Left colon (tissue), 2 donors: ENCODE data around the gene HAVCR1. TPM values are rescaled to one million over a fixed set of nuclear protein-coding genes. Genes with fewer than 3 reads are reported as not detected.
"Not testable (repeated sequence)": the region's sequence is repeated elsewhere in the genome, so short reads cannot be mapped to it uniquely, and the experiment has no call there.

Source experiments
- ATAC-seq: fragments of 200-7000 bp; cut with Tn5 transposase; one replicate; pipeline ENCODE4 v1.9.1; 2020; ENCODE audit warnings: mild to moderate bottlenecking, moderate library complexity
- DNase-seq, 2 donors: peaks; one replicate each; pipeline ENCODE4 v3.0.0-alpha.2; 2020
- intact Hi-C, 2 donors: fragments of 100-400 bp; cut with DNase I in 1 of 2; cut with micrococcal nuclease in 1 of 2; formaldehyde crosslinking; loops; one replicate each; pipeline versions ENCODE4 v1.11.2 to v1.14.0; 2022; cut with DNase I, micrococcal nuclease
- total RNA-seq, 2 donors: library from RNA; stranded (reverse); fragmentation: NEBNext Ultra II Directional; extraction: Animal tissue kit (Norgen Biotek cat#: 25700); gene quantifications; one replicate each; pipeline ENCODE4 v1.2.1, GENCODE V29; 2021
- donor health status: DM: no; HTN: no; CAD: no.
- donor health status: DM: yes; HTN: yes; CAD: no.

The HAVCR1 gene
- total RNA-seq, 2 donors from 2014 or later = 3.9 to 16.3 TPM

- intact Hi-C loops = no loop called here
- no peak for ATAC-seq
- DNase-seq = no peak
Measured at GRCh38 chr5:157020511-157021222, 38.2 kb downstream of the HAVCR1 start.

DNA sequence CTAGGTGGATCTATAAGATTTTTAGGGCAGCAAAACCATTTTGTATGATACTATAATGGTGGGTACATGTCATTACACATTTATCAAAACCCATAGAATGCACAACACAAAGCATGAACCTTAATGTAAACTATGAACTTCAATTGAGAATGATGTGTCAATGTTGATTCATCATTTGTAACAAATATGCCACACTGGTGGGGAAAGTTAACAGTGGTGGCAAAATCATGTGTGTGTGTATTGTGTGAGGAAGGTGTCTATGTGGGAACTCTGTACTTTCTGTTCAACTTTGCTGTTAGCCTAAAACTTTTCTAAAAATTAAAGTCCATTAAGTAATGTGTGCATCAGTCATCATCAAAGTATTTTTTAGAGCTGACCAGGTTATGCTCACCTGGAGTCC, 38.9 kb downstream of the HAVCR1 start:
- intact Hi-C loops = no loop called here
- no peak for ATAC-seq
- DNase-seq = no peak

DNA sequence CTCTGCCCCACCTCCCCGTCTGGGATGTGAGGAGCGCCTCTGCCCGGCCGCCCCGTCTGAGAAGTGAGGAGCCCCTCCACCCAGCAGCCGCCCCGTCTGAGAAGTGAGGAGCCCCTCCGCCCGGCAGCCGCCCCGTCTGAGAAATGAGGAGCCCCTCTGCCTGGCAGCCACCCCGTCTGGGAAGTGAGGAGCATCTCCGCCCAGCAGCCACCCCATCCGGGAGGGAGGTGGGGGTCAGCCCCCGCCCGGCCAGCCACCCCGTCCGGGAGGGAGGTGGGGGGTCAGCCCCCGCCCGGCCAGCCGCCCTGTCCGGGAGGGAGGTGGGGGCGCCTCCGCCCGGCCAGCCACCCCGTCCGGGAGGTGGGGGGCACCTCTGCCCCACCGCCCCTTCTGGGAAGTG, 44.8 kb downstream of the HAVCR1 start:
- DNase-seq, ATAC-seq, intact Hi-C loops: not testable (repeated sequence)

- ATAC-seq (no peak), DNase-seq (no peak)
- intact Hi-C loops = no loop called here
Measured at GRCh38 chr5:157006262-157006661, 52.7 kb downstream of the HAVCR1 start.

- ATAC-seq (no peak), DNase-seq (no peak)
- intact Hi-C loops = no loop called here
Measured at GRCh38 chr5:157004893-157005551, 53.9 kb downstream of the HAVCR1 start.

DNA sequence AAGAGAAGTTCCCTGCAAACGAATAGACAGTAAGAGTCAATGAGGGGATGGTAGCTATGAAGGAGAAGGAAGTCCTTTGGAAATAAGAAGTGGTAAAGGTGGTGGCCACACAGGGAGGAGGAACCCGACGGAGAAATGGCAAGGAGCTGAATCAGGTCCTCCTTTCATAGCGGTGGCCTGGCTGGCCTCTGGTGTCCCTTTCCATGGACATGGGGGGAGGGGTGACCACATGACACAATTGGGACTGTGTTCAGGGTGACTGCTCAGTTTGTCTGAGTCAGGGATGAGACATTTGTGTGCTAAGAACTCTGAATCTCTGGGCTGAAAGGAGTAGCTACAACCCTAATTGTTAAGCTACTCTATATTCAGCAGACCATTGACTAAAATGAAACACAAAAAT, 67.2 kb downstream of the HAVCR1 start:
- ATAC-seq = no peak

DNA sequence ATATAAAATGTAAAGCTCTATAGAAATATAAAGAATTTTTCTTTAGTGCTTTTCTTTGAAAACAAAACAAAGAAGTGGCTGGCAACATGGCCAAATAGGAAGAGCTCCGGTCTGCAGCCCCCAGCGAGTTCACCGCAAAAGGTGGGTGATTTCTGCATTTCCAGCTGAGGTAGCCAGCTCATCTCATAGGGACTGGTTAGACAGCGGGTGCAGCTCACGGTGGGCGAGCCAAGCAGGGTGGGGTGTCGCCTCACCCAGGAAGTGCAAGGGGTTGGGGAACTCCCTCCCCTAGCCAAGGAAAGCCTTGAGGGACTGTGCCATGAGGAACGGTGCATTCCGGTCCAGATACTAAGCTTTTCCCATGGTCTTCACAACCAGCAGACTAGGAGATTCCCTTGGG, 74.9 kb downstream of the HAVCR1 start:
- no peak for ATAC-seq
- intact Hi-C loops = no loop called here
- no peak for DNase-seq

More for the DNA sequence above, 67.2 kb downstream of the HAVCR1 start:
- DNase-seq = no peak
- intact Hi-C loops = no loop called here

- intact Hi-C loops = no loop called here
- no peak for ATAC-seq
- DNase-seq = no peak
Measured at GRCh38 chr5:156981481-156981880, 77.4 kb downstream of the HAVCR1 start.

Other genes with a start within 250 kb of the HAVCR1 start
- not detected for gene PPP1R2B, start 208.8 kb downstream of the HAVCR1 start, total RNA-seq
- 1 to 10 TPM in 1 of 2 donors, under 1 TPM in 1; 0.49 to 2.5 TPM for gene TIMD4, start 95.9 kb downstream of the HAVCR1 start, total RNA-seq
- 1 to 10 TPM; 1.3 to 4.9 TPM for gene HAVCR2, start 49.9 kb upstream of the HAVCR1 start, total RNA-seq
- gene MED7, start 83.7 kb upstream of the HAVCR1 start, total RNA-seq = 10 to 100 TPM in 1 of 2 donors, 1 to 10 TPM in 1; 8.7 to 12.8 TPM
- gene GARIN3, start 107.1 kb upstream of the HAVCR1 start, total RNA-seq = not detected
- 1 to 10 TPM; 1.5 to 1.7 TPM for gene ITK, start 121.7 kb upstream of the HAVCR1 start, total RNA-seq
- 10 to 100 TPM; 25.5 to 36.0 TPM for gene CYFIP2, start 207.0 kb upstream of the HAVCR1 start, total RNA-seq